GM19023 (cell line): ENCODE results near the gene TRIM17.

Source experiments
- ATAC-seq: cut with Tn5 transposase; IDR thresholded peaks from one replicate; pipeline ENCODE4 v1.9.1; 2021; ENCODE audit warnings: mild to moderate bottlenecking, moderate library complexity; ENCODE audit not compliant: unreplicated experiment

Gene TRIM17

DNA sequence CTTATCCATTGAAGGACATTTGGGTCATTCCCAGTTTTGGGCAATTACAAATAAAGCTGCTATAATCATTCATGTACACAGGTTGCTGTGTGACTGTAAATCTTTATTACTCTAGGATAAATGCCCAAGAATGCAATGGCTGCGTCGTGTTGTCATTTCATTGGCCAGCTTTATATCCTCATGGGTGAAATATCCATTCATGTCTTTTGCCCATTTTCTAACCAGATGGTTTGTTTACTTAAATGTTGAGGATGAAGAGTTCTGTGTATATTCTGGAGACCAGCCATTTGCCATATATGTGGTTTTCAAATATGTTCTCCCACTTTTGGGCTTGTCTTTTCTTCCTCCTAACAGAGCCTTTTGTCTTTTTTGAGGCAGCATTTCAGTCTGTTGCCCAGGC is 35.3 kb downstream of the TRIM17 start:
- no peak for ATAC-seq

DNA sequence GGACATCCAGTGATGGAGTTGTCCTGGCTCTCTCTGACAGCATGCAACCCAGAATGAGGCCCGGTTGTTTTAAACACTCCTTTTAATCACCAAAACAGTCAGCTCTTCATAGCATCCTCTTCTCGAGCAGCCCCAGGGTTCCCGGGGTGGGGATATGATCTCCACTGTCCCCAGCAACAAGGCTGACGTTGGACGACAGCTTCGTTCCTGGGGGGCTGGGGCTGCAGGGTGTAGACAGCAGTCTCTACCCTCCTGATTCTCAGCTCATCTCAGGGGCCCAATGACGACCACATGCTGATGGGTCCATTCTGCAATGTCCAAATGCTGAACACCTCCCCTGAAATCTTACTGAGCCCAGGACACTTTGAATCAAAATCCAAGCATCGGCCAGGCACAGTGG is 37.0 kb downstream of the TRIM17 start:
- ATAC-seq = no peak

DNA sequence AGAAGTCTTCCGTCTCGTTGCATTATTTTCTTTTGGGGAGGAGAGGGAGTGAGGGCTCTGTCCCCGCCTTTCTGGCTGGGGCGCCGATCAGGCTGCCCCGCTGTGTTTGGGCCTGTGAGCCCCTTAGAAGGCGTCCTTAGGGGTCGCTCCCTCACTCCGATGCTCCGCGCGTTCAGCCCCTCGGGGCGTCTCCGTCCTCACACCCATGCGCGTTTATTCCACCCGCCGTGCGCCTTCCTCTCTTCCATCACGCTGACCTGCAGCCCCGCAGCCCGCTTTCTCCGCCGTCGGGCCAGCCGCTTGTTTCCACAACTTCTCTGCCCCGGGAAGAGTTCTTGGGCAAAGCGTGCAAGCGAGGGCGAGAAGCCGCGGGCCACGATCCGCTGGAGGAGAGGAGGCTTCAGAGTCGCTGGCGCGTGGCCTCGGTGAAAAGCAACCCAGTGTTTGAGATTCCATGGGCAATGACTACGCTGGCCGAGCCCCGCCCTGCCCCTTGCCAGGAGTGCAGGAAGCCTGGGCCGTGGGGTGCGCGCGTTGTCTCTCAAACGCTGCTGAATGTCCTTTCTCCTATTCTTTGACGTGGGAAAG is 37.7 kb downstream of the TRIM17 start:
- ATAC-seq = no peak

DNA sequence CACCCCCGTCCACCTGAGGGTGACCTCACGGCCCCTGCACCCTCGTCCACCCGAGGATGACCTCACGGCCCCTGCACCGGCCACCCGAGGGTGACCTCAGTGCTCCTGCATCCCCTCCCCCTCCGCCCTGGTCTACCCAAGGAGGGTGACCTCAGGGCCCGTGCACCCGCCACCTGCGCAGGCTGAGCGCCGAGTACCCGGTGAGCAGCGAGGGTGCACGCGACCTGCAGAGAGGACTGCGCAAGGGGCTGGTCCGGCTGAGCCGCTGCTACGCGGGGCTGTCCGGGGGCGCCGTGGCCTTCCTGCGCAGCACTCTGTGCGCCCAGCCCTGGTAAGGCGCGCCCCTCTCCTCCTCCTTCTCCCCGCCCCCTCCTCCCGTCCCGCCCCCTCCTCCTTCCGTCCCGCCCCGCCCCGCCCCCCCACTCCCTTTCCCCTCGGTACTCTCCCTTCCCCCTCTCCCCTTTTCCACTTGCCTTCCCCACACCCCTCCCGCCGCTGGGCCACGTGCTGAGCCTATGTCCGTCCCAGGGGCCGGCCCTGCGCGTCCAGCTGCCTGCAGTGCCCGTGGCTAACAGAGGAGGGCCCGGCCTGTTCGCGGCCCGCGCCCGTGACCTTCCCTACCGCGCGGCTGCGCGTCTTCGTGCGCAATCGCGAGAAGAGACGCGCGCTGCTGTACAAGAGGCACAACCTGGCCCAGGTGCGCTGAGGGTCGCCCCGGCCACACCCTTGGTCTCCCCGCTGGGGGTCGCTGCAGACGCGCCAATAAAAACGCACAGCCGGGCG is 38.4 kb downstream of the TRIM17 start:
- ATAC-seq = no peak

DNA sequence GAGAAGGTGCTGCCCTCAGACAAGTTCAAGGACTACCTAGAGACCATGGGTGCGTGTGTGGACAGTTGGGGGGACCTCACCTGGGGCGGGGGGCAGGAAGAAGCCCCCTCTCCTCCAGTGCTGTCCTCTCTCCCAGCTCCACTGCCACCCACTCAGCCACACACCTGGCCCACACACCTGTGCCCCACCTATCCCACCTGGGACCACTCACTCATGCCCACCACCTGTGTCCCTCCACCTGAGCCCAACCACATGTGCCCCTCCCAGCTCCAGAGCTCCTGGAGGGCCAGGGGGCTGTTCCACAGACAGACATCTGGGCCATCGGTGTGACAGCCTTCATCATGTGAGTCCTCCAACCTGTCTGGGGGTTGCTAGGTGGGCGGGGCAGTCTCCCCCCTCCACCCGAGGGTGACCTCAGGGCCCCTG is 39.0 kb downstream of the TRIM17 start:
- no peak for ATAC-seq

DNA sequence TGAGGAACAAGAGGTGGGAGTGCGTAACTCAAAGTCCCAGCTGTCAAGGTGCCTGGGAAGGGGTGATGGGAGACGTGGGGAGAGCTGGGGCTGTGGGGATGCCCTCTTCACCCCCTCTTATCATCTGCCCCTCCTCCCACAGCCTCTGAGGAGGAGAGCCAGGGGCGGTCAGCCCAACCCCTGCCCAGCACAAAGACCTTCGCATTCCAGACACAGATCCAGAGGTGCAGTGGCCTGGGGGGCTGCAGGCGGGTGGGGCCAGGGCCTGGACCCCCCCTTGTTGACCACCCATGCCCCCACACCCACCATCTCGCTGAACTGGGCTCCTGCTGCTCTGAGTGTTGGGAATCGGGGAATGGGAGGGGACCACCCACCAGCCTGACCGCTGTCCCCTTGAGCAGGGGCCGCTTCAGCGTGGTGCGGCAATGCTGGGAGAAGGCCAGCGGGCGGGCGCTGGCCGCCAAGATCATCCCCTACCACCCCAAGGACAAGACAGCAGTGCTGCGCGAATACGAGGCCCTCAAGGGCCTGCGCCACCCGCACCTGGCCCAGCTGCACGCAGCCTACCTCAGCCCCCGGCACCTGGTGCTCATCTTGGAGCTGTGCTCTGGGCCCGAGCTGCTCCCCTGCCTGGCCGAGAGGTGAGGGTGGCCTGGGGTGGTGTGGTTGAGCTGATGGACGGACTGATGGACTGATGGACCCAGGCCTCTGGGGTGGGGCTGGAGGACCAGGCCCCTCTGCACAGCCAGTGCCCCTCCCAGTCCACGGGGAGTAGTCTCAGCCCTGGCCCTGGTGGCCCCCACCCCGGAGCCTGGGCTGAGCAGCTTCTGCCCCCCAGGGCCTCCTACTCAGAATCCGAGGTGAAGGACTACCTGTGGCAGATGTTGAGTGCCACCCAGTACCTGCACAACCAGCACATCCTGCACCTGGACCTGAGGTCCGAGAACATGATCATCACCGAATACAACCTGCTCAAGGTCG is 39.7 kb downstream of the TRIM17 start:
- ATAC-seq = no peak

DNA sequence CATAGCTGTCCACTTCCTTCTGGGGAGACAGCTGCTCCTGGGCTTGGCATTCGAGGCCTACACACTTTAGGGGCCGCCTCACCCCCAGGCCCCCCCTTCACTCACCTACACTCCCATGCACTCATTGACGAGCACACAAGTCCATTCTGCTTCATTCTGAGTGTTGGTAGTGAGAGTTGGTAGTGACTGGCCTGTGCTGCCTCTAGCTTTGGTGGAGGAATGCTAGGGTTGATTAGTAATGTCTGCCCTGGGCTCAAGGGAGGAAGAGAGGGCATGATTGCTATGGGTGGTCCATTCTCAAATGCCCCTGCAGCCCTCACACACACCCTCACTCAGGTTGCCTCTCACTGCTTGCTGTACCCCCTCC is 40.4 kb downstream of the TRIM17 start:
- ATAC-seq = no peak

DNA sequence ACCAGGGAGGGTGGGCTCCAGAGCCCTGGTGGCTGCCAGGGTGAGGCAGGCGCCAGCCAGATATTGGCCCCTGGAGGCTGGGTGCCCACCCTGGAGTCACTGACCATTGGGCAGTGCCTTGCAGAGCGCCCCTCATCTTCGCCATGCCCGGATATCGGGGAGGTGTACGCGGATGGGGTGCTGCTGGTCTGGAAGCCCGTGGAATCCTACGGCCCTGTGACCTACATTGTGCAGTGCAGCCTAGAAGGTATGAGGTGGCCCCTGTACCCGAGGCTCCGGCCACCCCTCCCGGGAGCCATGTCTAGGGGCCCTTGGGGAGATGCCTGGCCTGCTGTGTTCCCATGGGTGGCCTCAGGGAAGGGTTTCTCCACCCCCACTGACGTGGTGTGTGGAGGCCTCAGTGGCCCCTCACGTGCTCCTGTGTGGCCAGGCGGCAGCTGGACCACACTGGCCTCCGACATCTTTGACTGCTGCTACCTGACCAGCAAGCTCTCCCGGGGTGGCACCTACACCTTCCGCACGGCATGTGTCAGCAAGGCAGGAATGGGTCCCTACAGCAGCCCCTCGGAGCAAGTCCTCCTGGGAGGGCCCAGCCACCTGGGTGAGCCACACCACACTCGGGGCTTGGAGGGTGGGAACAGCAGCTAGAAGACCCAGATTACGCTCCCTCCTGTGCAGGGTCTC is 40.9 kb downstream of the TRIM17 start:
- ATAC-seq = no peak

DNA sequence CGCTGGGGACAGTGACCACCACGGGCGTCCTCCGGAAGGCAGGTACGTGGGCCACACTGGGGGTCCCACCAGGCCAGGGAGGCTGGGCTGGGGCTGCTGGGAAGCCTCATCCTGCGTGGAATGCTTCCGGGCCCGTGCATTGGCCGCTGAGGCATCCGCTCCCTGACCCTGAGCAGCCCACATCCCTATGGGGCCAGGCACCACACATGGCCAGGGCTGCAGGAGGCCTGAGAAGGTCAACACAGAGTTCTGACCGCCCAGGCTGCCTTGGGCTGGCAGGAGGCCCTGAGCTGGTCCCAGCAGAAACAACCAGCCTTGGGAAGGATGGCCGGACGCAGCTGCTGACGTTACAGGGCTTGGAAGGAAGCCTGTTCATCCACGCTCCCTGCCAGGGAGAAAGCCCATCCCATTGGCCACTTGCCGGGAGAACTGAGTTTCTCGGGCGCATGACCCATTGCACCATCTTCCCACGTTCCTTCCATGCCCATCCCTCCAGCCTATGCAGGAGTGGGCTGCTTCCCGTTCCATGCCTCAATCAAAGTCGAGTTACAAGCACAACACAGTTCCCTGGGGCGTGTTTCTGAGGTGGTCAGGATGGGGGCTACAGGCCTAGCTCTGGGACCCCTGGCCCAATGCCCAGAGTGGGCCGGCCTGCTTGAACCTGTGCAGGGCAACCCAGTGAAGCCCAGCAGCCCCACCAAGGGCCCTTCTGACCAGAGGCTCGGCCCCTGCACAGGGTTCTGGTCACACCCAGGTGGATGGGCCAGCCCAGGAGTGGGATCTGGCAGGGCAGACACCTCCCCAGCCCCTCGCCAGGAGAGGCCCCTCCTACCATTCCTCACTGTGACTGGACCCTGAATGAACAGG is 41.7 kb downstream of the TRIM17 start:
- ATAC-seq = no peak

DNA sequence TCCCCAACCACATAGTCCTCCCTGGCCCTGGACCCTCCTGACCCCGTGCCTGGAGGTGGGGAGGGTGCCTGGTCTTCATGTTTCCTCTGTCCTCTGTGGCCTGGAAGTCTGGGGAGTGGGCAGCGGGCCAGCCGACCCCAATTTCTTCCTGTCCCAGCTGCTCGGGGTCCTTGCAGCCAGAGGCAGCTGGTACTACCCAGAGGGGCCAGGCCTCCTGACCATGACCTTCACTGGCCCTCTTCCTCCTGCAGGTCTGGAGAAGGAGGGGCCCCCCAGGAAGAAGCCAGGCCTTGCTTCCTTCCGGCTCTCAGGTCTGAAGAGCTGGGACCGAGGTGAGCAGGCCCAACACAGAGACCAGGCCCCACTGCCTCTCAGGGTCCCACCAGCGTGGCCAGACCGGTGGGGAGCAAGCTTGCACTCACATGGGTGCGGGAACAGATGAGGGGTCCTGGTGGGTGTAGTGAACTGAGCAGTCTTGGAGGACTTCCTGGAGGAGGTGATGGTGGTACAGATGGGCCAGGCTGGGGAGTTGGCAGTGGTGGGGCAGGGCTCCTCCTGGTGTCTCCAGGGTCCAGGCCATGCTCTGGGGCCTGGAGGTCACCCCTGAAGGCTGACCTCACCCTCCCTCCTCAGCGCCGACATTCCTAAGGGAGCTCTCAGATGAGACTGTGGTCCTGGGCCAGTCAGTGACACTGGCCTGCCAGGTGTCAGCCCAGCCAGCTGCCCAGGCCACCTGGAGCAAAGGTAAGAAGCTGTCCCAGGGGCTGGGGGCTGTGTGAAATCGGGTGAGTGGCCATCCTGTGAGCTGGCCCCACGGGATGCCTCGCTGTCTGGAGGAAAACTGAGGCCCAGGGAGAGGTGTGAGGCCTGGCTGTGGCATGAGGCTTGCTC is 42.7 kb downstream of the TRIM17 start:
- no peak for ATAC-seq

DNA sequence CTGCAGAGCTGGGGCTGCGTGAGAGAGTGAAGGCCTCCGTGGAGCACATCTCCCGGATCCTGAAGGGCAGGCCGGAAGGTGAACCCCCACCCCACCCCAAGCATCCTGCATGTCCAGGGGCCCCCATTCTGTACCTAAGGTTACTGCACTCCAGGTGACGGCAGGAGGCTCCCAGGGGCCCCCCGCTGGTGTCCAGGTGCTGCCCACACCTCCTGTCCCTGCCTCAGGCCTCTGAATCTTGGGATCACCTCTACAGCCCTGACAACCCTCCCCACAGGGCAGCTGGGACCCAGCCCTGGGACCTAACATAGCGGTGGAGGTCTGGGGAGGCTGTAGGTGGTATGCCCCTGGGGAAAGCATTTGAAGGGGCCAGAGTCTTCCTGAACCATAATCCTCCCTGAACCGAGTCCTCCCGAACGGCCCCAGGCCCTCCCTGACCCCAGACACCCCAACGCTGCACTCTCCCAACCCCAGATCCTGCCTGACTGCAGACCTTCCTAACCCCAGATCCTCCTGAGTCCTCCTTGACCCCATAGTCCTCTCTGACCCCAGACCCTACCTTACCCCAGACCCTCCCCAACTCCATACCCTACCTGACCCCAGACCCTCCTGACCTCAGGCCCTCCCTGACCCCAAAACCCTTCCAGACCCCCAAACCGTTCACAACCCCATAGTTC is 43.5 kb downstream of the TRIM17 start:
- no peak for ATAC-seq

DNA sequence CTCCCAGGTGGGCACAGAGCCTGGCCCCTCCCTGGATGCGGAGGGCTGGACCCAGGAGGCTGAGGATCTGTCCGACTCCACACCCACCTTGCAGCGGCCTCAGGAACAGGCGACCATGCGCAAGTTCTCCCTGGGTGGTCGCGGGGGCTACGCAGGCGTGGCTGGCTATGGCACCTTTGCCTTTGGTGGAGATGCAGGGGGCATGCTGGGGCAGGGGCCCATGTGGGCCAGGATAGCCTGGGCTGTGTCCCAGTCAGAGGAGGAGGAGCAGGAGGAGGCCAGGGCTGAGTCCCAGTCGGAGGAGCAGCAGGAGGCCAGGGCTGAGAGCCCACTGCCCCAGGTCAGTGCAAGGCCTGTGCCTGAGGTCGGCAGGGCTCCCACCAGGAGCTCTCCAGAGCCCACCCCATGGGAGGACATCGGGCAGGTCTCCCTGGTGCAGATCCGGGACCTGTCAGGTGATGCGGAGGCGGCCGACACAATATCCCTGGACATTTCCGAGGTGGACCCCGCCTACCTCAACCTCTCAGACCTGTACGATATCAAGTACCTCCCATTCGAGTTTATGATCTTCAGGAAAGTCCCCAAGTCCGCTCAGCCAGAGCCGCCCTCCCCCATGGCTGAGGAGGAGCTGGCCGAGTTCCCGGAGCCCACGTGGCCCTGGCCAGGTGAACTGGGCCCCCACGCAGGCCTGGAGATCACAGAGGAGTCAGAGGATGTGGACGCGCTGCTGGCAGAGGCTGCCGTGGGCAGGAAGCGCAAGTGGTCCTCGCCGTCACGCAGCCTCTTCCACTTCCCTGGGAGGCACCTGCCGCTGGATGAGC is 44.3 kb downstream of the TRIM17 start:
- ATAC-seq = no peak

DNA sequence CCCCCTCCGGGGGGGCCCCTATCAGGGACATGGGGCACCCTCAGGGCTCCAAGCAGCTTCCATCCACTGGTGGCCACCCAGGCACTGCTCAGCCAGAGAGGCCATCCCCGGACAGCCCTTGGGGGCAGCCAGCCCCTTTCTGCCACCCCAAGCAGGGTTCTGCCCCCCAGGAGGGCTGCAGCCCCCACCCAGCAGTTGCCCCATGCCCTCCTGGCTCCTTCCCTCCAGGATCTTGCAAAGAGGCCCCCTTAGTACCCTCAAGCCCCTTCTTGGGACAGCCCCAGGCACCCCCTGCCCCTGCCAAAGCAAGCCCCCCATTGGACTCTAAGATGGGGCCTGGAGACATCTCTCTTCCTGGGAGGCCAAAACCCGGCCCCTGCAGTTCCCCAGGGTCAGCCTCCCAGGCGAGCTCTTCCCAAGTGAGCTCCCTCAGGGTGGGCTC is 44.9 kb downstream of the TRIM17 start:
- no peak for ATAC-seq

DNA sequence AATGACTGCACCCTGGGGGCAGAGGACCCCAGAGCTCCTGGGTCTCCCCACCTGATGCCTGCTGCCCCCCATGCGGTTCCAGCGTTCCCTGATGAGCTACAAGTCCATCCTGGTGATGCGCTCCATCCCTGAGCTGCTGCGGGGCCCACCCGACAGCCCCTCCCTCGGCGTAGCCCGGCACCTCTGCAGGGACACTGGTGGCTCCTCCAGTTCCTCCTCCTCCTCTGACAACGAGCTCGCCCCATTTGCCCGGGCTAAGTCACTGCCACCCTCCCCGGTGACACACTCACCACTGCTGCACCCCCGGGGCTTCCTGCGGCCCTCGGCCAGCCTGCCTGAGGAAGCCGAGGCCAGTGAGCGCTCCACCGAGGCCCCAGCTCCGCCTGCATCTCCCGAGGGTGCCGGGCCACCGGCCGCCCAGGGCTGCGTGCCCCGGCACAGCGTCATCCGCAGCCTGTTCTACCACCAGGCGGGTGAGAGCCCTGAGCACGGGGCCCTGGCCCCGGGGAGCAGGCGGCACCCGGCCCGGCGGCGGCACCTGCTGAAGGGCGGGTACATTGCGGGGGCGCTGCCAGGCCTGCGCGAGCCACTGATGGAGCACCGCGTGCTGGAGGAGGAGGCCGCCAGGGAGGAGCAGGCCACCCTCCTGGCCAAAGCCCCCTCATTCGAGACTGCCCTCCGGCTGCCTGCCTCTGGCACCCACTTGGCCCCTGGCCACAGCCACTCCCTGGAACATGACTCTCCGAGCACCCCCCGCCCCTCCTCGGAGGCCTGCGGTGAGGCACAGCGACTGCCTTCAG is 45.5 kb downstream of the TRIM17 start:
- ATAC-seq = no peak

DNA sequence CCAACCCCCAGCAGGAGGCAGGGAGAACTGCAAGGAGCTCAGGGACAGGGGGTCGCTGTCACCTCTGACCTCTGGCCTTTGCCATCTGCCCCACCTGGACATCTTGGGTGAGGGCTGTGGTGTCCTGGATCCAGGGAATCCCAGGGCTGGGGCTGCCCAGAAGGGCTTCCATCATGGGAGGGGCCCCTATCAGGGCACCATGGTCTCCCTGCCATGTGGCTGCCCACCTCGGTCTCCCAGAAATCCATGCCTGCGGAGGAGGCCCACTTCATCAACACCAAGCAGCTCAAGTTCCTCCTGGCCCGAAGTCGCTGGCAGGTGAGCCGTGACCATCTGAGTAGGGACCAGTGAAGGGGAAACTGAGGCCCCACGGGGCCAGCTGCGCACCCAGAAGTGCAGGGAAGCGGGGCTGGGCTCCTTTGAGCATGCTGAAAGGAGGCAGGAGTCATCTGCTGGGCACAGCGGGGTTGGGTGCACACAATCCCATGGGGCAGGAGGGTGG is 46.2 kb downstream of the TRIM17 start:
- ATAC-seq = no peak

DNA sequence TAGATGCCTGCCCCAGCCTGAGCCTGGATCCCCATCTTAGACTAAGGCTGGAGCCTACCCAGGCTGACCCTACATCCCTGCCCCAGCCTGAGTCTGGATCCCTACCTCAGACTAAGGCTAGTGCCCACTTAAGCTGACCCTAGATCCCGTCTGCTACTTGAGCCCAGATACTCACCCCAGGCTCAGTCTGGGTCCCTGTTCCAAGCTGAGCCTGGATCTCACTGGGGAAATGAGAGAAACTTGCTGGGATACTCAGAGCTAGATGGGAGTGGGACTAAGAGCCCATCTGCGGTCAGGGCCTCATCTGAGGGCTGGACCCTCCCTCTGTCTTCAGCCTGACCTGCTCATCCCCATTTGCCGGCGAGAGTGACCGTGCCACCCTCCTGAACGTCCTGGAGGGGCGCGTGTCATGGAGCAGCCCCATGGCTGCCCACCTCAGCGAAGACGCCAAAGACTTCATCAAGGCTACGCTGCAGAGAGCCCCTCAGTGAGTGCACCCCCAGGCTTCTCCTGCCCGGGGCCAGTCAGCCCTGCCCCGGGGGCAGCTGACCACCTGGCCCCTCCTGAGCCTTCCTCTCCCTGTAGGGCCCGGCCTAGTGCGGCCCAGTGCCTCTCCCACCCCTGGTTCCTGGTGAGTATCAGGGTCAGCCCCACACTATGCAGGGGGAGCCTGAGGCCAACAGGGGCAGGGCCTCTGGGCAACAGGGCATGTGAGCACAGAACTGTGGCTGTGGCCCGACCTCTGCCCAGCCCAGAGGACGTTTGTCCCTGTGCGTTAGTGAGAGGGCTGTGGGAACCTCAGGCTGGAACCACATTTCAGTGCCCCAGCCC is 46.8 kb downstream of the TRIM17 start:
- ATAC-seq = no peak
